HEK293T (cell line): ENCODE results near the gene ZNF341.

Source experiments
- BHLHE40 ChIP-seq: fragments of 450-650 bp; IDR thresholded peaks from 2 replicates; pipeline ENCODE4 v1.6.1; 2016; ENCODE audit warnings: mild to moderate bottlenecking, moderate library complexity, borderline replicate concordance
- FOXA1 ChIP-seq: fragments of 450-650 bp; IDR thresholded peaks from 2 replicates; pipeline ENCODE4 v1.6.1; 2016; ENCODE audit warnings: mild to moderate bottlenecking
- ZNF384 ChIP-seq: fragments of 450-650 bp; IDR thresholded peaks from 2 replicates; pipeline ENCODE4 v1.6.1; 2016

DNA sequence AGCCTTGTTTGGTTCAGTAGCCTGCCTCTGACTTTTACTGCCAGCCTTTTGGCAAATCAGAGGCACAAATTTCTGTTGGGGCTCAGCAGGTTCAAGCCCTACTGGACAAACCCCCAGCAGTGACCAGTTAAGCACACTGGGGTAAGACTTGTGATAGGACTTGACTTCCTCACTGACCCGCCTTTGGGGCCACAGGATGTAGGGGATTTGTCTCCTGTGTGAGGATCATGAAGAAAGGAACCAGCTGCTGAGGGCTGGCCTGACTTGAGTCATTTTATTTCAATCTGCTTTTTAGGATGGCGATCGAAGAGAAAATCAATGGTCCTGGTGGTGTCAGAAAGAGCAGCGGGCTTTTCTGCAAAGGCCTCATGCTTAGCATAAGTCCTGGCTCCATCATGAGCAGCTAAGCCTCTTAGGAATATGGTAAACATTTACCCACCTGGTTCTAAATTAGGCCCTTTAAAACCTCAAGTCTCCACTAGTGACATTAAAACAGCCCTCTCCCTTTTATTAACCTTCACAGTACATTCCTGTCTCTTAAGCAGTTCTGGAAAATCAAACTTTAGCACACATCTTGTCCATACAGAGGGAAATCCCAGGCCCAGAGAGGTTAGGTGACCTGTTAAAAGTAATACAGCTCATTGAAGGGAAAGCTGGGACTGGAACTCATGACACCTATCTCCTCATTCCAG, 96.0 kb downstream of the ZNF341 start:
- TF ChIP-seq BHLHE40, result no peak
- no peak for TF ChIP-seq ZNF384
- TF ChIP-seq FOXA1, result no peak
